Esophagus squamous epithelium (tissue), 4 donors: Measurements from ENCODE around the gene KIR2DL3.
"Not testable (repeated sequence)": the region's sequence is repeated elsewhere in the genome, so short reads cannot be mapped to it uniquely, and the experiment has no call there.

ENCODE experiments used
- POLR2A ChIP-seq, 4 donors: fragments of 450-650 bp; IDR thresholded peaks; one replicate each; pipeline ENCODE4 v1.6.1; 2017; ENCODE audit warnings: antibody characterized with exemption in 4 of 4, mild to moderate bottlenecking in 4 of 4, moderate library complexity in 3 of 4
- TF ChIP-seq, protein P1 (sequence below), 6 experiments: fragments of 450-650 bp in 4 of 6; fragments of 200-600 bp in 2 of 6; sonication (generic) in 2 of 6; IDR thresholded peaks; one replicate each; pipeline ENCODE4 v1.5.1; 2016 to 2019; ENCODE audit warnings: antibody characterized with exemption in 6 of 6, mild to moderate bottlenecking in 4 of 6, moderate library complexity in 4 of 6

DNA sequence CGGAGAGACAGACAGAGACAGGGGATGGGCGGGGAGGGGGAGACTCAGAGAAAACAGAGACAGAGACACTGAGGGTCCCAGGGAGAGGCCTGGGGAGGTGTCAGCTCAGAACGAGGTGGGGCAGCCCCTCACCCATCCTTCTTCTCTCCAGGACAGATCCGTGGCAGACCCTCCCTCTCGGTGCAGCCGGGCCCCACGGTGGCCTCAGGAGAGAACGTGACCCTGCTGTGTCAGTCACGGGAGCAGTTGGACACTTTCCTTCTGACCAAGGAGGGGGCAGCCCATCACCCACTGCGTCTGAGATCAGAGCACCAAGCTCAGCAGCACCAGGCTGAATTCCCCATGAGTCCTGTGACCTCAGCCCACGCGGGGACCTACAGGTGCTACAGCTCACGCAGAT, 28.4 kb upstream of the KIR2DL3 start:
- TF ChIP-seq, protein P1, sequence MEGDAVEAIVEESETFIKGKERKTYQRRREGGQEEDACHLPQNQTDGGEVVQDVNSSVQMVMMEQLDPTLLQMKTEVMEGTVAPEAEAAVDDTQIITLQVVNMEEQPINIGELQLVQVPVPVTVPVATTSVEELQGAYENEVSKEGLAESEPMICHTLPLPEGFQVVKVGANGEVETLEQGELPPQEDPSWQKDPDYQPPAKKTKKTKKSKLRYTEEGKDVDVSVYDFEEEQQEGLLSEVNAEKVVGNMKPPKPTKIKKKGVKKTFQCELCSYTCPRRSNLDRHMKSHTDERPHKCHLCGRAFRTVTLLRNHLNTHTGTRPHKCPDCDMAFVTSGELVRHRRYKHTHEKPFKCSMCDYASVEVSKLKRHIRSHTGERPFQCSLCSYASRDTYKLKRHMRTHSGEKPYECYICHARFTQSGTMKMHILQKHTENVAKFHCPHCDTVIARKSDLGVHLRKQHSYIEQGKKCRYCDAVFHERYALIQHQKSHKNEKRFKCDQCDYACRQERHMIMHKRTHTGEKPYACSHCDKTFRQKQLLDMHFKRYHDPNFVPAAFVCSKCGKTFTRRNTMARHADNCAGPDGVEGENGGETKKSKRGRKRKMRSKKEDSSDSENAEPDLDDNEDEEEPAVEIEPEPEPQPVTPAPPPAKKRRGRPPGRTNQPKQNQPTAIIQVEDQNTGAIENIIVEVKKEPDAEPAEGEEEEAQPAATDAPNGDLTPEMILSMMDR (IDR thresholded peaks at IDR 0.05): not testable (repeated sequence)
- TF ChIP-seq POLR2A (IDR thresholded peaks at IDR 0.05): not testable (repeated sequence)
